ENCODE results near the gene DNAJC3.

DNAJC3 gene

DNA sequence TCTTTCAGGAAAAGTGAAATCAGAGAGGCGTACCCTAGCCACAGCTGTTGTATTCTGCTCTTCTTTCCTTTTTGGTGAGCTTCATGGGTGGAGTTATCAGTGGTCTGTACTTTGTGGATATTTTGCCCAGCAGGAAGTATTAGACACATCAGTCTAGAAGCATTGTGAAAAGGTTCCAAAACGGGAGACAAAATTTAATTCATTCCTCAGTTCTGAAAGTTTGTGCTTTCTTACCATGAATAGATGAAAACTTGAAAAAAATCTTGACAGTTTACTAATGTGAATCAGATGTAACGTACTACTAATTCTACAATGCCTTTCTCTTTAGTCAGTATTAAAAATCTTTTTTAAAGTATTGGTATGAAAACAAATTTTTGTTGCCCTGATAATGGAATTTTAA, 116.8 kb downstream of the DNAJC3 start:
- no peak for TF ChIP-seq POLR2AphosphoS5 (IDR thresholded peaks at IDR 0.05; ENCODE audit: low read depth)
- TF ChIP-seq, protein P1, sequence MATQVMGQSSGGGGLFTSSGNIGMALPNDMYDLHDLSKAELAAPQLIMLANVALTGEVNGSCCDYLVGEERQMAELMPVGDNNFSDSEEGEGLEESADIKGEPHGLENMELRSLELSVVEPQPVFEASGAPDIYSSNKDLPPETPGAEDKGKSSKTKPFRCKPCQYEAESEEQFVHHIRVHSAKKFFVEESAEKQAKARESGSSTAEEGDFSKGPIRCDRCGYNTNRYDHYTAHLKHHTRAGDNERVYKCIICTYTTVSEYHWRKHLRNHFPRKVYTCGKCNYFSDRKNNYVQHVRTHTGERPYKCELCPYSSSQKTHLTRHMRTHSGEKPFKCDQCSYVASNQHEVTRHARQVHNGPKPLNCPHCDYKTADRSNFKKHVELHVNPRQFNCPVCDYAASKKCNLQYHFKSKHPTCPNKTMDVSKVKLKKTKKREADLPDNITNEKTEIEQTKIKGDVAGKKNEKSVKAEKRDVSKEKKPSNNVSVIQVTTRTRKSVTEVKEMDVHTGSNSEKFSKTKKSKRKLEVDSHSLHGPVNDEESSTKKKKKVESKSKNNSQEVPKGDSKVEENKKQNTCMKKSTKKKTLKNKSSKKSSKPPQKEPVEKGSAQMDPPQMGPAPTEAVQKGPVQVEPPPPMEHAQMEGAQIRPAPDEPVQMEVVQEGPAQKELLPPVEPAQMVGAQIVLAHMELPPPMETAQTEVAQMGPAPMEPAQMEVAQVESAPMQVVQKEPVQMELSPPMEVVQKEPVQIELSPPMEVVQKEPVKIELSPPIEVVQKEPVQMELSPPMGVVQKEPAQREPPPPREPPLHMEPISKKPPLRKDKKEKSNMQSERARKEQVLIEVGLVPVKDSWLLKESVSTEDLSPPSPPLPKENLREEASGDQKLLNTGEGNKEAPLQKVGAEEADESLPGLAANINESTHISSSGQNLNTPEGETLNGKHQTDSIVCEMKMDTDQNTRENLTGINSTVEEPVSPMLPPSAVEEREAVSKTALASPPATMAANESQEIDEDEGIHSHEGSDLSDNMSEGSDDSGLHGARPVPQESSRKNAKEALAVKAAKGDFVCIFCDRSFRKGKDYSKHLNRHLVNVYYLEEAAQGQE (IDR thresholded peaks at IDR 0.05; ENCODE audit: insufficient replicate concordance, low read depth): no peak
- TF ChIP-seq, protein P2, sequence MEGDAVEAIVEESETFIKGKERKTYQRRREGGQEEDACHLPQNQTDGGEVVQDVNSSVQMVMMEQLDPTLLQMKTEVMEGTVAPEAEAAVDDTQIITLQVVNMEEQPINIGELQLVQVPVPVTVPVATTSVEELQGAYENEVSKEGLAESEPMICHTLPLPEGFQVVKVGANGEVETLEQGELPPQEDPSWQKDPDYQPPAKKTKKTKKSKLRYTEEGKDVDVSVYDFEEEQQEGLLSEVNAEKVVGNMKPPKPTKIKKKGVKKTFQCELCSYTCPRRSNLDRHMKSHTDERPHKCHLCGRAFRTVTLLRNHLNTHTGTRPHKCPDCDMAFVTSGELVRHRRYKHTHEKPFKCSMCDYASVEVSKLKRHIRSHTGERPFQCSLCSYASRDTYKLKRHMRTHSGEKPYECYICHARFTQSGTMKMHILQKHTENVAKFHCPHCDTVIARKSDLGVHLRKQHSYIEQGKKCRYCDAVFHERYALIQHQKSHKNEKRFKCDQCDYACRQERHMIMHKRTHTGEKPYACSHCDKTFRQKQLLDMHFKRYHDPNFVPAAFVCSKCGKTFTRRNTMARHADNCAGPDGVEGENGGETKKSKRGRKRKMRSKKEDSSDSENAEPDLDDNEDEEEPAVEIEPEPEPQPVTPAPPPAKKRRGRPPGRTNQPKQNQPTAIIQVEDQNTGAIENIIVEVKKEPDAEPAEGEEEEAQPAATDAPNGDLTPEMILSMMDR (IDR thresholded peaks at IDR 0.05; ENCODE audit: insufficient read depth, low read length): no peak
- TF ChIP-seq GABPA (IDR thresholded peaks at IDR 0.05; ENCODE audit: low read depth): no peak
- no peak for TF ChIP-seq SPI1 (IDR thresholded peaks at IDR 0.05; ENCODE audit: borderline replicate concordance, low read depth)
- DNase-seq (ENCODE audit: low read depth in 1 of 2, low spot score in 1 of 2): no peak
- Histone ChIP-seq H3K27me3 (ENCODE audit: insufficient read depth, poor library complexity, severe bottlenecking) (no peaks in the 10 kb centered on the region), H3K4me3 (replicated peaks; ENCODE audit: insufficient read depth, low read length) (no peak overlapping the region), H3K27ac (replicated peaks) (no peak overlapping the region)

DNA sequence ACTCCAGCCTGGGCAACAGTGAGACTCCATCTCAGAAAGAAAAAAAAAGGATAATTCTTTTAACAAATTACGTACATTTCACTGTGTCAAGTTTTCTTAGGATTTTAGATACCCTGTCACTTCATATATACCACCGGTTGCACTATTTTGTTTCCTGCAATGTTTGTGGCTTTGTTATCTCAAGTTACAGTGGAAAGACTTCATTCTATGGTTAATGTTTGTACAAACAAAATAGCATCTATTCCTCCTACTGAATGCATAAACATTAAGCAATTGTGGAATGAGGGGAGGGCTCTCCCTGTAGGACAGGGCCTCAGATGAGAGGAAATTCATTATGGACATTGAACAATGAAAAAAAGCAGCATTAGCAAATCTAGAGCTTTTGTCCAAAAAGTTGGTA, 120.1 kb downstream of the DNAJC3 start:
- DNase-seq (ENCODE audit: low read depth in 1 of 2, low spot score in 1 of 2): no peak
- no peak overlapping the region for H3K27ac ChIP-seq (replicated peaks)
- no peaks in the 10 kb centered on the region for H3K27me3 ChIP-seq (ENCODE audit: insufficient read depth, poor library complexity, severe bottlenecking)
- TF ChIP-seq, protein P1 (IDR thresholded peaks at IDR 0.05; ENCODE audit: insufficient replicate concordance, low read depth): no peak
- TF ChIP-seq POLR2AphosphoS5 (IDR thresholded peaks at IDR 0.05; ENCODE audit: low read depth) (no peak), GABPA (IDR thresholded peaks at IDR 0.05; ENCODE audit: low read depth) (no peak), SPI1 (IDR thresholded peaks at IDR 0.05; ENCODE audit: borderline replicate concordance, low read depth) (no peak)
- TF ChIP-seq, protein P2 (IDR thresholded peaks at IDR 0.05; ENCODE audit: insufficient read depth, low read length): no peak
- no peak overlapping the region for H3K4me3 ChIP-seq (replicated peaks; ENCODE audit: insufficient read depth, low read length)

DNA sequence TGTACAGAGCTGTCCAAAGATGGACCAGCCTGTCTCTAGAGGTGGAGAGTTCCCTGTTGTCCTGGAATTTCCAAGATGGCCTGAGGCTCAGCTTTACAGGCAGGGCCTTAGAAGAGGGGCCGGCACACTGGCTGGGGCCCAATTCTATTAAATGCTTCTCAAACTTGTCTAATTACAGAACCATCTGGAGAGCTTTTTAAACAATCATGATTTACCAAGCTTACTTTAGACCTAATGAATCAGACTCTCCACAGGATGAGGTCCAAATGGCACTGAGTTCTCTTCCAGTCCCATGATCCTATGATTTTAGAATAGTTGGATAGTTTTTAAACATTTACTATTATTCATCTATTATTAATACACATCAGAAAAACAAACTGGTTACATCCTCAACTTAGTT, 123.5 kb downstream of the DNAJC3 start:
- TF ChIP-seq GABPA (IDR thresholded peaks at IDR 0.05; ENCODE audit: low read depth) (no peak), POLR2AphosphoS5 (IDR thresholded peaks at IDR 0.05; ENCODE audit: low read depth) (no peak), SPI1 (IDR thresholded peaks at IDR 0.05; ENCODE audit: borderline replicate concordance, low read depth) (no peak)
- TF ChIP-seq, protein P1 (IDR thresholded peaks at IDR 0.05; ENCODE audit: insufficient replicate concordance, low read depth): no peak
- TF ChIP-seq, protein P2 (IDR thresholded peaks at IDR 0.05; ENCODE audit: insufficient read depth, low read length): no peak
- Histone ChIP-seq H3K27me3 (ENCODE audit: insufficient read depth, poor library complexity, severe bottlenecking) (no peaks in the 10 kb centered on the region), H3K27ac (replicated peaks) (no peak overlapping the region), H3K4me3 (replicated peaks; ENCODE audit: insufficient read depth, low read length) (no peak overlapping the region)
- DNase-seq (ENCODE audit: low read depth in 1 of 2, low spot score in 1 of 2): no peak
